HG02642 (cell line): ENCODE data around the gene MVB12B.

ENCODE experiments used
- ATAC-seq: cut with Tn5 transposase; IDR thresholded peaks from one replicate; pipeline ENCODE4 v1.9.1; 2021; ENCODE audit warnings: mild to moderate bottlenecking; ENCODE audit not compliant: unreplicated experiment, poor library complexity

Gene MVB12B

DNA sequence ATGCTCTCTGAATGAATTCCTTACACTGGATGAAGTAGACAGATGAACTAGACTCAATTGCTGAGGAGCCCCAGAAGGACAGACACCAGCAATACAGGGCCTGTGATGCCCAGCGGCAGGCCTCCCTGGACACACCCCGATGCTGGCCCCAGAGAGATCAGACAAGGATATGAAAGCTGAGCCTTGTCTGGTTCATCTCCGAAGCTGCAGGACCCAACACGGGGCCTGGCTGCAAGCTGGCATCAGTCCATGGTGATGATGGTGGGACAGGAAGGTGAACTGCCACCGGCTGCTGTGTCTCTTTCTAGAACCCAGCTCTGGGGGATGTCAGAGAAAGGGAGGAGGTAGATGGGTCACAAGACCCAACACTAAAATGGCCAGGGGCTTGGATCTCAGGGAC is 183.1 kb downstream of the MVB12B start:
- ATAC-seq, result no peak

DNA sequence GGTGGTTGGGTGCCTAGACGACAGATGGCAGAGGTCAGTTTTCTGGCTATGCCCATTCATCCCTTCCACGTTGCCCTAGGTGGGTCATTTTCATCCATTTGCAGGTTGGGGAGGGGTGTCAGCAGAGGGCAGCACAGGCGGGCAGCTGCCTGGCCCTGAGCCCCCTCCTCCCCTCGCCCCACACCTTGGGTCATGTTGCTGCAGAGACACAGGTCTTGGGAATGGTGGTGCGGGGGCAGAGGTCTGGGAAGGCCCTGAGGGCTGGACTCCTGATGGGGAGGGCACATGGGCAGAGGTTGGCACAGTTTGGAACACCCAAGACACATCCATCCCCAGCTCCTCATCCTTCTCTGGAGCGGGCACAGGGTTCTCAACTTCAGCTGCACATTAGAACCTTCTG is 183.9 kb downstream of the MVB12B start:
- ATAC-seq, result no peak

DNA sequence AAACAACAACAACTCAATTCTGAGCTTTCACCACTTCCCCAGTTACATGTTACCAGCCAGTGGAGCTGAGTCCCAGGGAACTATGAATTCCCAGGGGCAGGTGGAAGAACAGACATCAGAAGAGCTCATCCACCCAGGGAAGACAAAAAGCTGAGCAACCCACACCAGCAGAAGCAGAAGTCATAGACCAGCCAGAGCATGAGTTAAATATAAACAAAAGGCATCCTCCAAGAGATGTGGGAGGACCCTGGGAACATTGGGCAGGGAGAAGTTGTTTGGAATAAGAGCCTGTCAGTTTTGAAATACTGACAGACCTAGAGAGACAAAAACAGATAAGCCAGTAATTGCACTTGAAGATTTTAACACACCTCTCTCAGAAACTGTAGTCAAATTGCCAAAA is 184.8 kb downstream of the MVB12B start:
- ATAC-seq, result no peak

DNA sequence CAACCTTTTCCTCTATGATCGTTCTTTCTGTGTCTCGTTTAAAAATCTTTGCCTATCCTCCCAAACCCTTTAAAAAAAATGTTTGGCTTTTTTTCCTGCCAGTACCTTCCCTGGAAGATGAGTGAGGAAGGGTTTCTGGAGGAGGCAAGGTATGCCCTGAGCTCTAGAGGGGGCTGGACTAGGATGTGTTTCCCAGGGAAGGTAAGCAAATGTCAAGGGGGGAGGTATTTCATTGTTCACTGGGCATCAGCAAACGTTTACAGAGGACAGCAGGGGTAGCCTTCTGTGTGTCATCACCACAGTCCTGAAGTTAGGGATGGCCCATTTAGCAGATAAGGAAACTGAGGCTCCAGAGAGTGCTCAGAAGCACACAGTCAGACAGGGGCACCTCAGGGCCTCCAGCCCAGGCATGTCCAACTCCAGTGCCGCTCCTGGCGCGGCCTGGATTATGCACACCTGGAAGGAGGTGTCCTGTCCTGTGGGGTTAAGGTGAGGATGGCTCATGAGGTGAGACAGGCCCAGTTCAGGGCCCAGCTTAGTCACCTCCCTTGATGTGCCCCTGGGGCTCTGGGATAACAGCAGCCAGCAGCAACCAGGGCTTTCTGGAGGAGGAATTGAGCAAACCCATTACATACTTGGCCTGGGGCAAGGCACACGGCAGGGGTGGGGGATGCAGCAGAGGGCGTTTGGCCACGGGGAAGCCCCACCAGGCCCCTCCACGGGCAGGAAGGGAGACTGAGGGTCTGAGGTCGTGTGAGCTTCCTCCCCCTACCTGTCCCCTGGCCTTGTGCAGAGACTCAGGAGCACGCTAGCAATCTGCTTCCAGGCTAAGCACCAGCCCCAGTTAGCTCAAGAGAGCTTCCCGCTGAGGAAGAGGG is 186.8 kb downstream of the MVB12B start:
- ATAC-seq, result no peak

DNA sequence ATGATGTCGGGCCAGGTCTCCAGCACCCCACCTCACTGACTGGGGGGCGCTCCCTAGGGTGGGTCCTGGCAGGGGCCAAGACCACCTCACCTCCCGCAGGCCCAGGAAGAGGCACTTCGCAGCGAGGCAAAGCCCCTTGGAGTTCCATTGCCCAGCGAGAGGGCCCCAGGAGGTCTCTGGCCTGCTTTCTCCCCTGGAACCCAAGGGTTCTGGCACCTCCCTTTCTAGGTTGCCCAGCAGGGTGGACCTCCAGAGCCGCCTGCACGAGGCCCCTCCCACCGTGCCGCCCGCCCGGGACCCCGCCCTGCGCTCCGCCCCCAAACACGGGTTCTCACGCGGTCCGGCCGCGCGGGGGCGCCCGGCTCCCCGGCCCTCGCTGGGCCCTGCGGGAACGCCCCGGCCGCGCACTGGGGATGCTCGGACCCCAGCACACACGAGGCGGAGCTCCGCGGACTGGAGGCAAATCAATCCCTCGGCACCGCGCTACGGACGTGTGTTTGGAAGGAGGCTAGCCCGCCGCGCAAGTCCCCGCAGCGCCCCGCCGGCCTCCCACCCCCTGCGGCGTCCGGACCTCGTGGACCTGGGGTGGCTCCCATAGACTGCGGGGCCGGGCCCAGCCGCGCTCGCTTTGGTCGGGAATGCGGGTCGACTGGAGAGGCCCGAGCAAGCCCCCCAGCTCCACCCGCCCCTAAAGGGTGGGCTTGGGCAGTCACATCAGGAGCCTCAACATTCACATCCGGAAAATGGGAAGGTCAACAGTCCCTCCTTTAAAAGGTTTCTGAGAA is 187.6 kb downstream of the MVB12B start:
- ATAC-seq, result no peak

DNA sequence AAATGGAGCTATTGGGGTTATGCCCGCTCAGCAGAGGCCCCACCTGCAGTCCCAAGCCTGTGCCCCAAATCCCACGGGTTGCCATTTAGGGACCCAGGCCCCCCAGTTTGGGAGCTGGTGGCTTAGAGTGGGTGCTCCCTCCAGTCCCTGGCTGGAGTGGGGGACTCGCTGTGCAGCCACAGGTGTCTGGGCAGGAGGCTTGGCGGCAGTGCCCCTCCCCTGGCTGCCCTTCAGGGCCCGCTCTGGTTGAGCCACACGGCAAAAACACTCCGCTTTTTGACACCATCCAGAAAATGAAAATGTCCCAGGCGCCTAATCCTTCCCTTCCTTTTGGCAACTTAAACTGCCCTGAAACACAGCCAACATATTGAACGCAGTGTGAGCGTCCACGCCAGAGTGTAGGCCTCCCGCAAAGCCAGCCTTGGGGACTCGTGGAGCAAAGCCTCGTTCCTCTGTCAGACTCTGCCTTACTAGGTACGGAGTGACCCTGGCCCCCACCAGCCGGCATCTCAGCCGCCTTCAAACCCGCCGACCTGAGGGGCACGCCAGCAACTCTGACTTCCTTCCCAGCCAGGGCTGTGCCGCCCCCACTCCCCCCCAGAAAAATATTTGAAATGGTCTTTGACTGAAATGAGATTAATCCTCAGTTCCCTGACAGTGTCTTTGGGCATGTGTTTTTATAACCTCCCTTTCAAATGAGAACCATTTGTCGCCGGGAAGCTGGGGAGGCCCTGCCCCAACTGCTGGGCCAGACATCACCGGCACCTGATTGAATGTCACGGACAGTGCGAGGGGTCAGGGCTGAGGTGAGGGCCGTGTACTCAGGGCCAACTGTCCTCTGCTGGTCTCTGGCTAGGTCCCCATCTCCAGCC is 188.6 kb downstream of the MVB12B start:
- ATAC-seq, result no peak

DNA sequence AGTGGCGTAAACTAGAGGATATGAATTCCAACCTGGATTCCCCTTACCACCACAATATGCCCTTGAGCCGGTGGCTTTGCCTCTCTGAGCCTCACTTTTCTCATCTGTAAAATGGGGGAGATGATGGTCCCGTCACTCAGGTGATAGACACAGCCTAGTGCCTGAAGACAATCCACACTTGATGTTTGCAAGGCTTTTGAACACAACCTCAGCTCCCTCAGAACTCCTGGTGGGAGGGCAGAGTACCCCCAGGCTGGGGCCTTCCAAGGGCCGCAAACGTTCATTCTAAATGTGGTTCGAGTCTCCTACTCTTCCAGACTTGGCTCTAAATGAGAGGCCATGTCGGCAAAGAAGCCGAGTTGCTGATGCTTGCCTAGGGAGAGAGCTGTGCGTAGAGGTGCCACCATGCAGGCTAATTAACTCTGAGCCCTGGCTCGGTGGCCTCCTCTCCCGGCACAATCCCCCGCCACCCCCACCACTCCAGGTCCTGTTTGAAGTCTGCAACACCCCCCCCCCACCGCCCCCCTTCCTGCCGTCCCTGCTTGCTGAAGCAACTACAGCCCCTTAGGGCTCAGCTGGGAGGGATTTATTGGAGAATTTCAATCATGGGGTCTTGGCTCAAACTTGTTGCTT is 189.4 kb downstream of the MVB12B start:
- ATAC-seq, result no peak

DNA sequence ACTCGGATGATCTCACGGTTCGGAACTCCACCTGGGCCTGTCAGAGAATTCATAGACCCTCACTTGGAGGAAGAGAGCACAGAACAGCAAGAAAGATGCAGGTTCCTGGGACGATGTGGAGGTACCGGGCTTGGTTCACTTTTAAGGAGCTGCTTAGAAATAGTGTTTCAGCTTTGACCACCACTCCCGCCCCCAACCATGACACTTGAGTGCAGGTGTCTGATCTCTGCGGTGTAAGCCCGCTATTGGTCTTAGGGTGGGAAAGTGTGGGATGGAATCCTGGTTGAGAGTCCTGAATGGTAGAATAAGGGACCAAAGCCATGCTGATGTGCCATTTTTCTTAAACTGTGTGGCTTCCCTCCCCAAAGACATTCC is 189.9 kb downstream of the MVB12B start:
- ATAC-seq, result no peak

DNA sequence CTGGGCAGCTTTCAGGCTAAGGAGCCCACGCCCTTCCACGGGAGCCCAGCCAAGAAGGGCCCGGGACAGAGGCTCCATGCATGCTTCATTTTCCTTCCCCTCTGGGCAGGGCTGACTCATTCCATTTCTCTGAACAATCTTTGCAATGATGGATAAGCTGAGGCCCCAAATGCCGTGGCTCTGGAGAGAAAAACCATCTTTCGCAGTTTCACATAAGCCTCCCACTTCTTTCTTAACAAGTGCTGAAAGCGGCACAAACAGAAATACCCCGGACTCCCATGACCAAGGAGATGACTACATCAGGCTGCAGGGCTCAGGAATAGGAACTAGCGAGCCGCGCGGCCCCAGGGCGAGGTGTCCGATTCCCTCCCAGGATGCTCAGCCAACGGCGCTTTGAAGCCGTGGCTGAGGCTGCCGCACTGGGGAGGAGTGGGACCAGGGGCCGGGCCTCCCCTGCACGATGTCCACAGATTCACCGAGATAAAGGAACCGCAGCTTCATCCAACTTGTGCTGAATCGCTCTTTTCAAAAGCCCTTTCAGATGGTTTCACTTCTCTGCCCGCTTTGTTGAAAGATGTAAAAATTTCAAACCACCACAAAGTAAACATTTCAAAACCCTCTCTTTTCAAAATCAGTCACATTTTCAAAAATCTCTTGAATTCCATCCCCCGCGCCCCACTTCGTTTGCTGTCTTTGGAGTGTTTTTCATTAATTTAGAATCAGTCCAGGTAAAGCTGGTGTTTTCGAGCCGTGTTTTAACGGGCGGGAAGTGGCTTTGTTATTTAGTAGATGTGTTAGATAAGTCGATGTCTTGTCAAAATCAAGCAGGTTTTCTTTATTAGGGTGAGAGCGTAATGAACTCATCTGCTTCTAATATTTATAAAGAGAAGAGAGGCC is 190.6 kb downstream of the MVB12B start:
- ATAC-seq, result no peak

DNA sequence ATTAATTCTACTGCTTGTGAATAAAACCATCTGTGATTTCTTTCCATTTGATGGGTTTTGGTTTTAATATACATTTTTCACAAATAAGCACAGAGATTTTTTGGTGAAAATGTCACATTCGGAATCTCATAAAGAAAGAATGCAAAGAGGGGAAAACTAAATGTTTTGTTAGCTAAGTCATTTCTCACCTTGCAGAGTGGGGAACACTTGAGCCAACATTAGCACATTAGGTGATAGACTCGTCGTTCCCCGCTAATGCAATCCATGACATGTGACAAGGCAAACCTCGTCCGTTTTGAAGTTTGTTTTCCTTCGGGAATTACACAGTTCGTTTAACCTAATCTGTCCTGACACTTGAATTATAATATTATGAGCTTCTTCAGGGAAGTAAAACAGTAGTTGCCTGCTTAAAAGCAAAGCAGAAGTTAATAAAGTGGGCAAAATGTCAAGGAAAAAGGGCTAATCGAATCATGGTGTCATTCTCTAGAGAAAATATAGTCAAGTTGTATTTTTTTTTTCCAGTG is 191.3 kb downstream of the MVB12B start:
- ATAC-seq, result no peak

DNA sequence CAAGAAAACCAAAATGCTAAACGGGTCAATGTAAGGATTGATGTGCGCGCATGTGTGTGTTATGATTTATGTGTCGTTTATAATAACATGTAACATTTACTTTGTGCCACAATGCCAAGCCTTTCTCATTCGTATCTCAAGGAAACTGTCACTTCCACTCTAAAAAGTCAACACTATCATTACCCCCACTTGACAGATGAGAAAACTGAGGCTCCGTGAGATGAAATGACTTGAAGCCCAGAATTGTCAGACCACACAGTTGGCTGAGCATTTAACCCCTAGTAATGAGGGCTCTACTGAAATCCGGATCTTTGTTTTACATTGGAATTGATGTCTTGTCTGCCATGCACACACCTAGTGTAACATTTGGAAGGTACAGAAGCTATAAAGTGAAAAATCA is 192.1 kb downstream of the MVB12B start:
- no peak for ATAC-seq

DNA sequence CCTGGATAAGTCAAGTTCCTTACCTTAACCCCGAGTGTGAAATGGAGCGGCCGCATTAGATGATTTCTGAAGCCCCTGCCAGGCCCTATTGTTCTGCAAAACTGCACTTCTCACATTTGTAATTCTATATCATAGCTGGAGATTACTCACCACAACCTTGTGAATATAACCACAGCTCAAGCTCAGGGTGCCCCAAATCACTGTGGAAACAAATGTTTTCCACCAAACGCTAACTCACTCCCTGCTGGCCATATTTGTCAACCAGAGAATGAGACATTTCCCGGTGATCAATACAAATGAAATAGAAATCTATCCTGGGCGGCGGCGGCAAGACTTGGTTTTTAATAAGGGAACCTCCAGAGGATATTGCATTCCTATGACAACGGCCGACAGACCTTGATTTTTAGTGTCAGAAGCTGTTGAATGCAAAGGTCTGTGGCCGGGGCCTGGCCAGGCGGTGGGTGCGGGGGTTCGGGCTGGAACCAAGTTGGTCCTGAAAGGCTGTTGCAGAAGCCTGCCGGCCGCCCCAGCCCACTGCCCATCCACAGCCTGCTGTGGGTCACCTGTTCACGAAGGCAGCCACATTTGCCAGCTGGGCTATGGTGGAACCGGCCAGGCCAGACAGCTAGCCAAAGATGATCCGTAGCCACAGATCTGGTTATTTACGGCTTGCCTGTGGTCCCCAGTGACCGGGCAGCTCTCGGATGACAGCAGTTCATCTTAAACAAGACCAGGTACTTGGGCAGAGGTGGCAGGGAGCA is 193.2 kb downstream of the MVB12B start:
- no peak for ATAC-seq

DNA sequence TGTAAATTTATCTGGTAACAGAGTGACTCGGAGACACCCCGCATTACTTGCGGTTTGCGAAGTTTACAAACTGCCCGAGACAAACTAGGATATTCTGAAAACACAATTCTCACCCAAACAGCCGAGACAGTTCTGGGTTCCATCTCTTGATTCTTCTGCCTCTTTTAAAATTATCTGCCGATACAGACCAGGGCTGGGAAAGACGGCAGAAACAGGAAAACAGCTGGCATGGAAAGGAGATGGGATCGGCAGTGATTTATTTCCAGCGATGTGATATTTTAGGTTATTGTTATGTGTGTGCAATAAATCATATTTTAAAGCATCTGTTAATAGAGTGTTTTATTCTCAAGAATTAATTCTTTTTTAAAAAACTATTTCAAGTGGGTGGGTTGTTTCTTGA is 193.8 kb downstream of the MVB12B start:
- ATAC-seq, result no peak

DNA sequence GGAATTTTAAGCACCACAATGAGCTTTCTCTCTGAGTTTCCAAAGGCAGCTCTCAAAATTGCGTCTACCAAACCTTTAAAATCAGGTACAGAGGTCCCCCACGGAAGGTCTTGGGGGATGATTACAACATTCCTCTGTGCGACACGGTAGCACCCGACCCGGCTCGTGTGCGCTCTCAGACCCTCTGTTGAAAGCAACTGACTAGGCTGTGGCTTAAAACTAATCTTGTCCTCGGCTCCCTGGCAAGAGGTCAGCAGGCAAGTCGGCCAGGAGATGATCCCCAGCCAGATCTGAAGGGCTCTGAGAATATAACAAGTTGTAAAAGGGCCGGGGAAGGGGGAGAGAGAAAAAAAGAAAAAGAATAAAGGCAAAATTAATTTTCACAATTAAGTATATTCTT is 194.5 kb downstream of the MVB12B start:
- no peak for ATAC-seq

DNA sequence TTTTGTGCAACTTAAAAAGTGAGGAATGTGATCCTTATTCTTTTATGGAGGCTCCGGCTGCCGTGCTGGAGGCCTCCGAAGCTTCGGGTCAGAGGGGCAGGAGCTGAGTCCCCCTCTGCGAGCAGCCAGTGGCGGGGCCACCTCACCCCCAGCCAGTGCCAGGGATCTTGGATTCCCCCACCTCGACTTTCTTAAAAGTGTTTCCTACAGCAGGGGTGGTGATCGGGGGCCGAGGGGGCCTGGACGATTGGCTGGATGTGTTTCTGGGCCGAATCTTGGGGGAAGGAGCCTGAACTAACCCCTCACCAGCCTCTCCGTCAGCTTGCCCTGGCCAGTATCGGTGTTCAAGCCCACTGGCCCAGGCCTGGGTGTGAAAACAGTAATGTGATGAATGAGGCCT is 194.9 kb downstream of the MVB12B start:
- ATAC-seq, result no peak

DNA sequence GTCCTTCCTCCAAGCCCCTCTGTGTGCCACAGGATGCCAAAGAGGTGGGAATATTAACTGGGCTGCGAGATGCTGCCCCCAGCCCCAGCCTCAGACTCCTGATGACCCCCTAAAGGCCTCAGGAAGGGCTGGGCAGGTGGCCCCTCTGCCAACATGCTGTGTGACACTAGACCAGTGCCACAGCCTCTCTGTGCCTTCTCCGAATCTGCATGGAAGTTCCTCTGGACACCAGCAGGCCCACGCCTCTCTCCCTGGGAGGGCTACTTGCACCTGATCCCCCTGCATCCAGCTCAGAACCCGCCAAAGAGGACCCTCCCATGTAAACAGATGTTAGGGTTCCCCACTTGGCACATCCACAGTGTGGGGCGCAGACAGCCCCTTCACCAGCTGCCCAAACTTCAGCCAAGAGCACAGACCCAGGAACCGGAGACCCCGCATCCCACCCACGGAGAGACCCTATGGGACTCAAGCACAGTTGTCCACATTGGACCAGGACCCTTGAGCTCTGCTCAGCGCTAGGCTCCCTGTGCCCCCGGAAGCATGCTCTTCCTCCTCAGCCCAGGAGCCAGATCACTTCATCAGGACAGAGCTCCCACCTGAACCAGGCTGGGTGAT is 195.5 kb downstream of the MVB12B start:
- ATAC-seq, result no peak

DNA sequence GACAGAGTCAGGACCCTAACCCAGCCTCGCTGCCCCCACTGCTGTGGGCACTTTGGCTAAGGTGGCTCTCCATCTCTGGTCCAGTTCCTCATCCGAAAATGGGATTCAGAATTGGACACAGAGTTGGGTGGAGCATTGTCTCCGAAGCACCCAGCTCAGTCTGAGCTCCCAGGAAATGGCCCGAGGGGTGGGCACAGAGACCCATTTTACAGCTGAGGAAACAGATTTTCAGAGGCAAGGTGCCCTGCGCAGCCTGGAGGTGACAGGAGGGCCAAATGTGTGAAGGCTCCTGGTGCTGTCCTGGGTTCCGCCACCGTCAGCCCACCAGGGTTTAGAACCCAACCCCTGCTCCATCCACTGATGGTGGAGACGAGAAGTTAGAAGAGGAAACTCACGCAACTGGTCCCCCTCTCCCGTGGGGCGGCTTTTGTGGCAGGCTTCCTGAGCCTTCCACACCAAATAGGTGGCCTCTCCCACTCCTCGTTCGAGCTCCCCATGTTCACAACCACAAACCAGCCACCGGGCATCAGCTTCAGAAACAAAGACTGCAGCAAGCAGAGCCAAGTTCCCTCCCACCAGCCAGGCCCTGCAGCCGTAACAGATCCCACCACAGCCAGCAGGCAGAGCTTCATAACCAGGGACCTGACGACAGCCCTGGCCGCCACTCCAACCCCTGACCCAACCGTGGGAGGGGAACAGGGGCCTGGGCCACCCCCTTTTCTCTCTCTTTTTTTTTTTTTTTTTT is 196.2 kb downstream of the MVB12B start:
- no peak for ATAC-seq
